ENCODE results near the gene GRIK4.

Gene GRIK4

GRCh38 chr11:120882175-120882574 lies 370.6 kb downstream of the GRIK4 start:
- Histone ChIP-seq H3K27me3 (ENCODE audit: control insufficient read depth, insufficient read depth, low read length) (peaks cover 3% of the 10 kb centered on the region), H3K4me1 (ENCODE audit: control insufficient read depth, insufficient read depth, low read length) (no peaks in the 10 kb centered on the region), H3K9ac (ENCODE audit: low read length) (no peak overlapping the region), H3K9me3 (ENCODE audit: control insufficient read depth, low read length) (no peaks in the 10 kb centered on the region), H3K36me3 (ENCODE audit: control insufficient read depth, insufficient read depth, low read length) (no peaks in the 10 kb centered on the region), H3K4me3 (ENCODE audit: low read length) (no peak overlapping the region)

- Histone ChIP-seq H3K9ac (ENCODE audit: low read length) (no peak overlapping the region), H3K4me3 (ENCODE audit: low read length) (no peak overlapping the region)
These were observed 372.0 kb downstream of the GRIK4 start for GRCh38 chr11:120883404-120884080.

GRCh38 chr11:120884154-120885020 lies 372.8 kb downstream of the GRIK4 start:
- Histone ChIP-seq H3K36me3 (ENCODE audit: control insufficient read depth, insufficient read depth, low read length) (no peaks in the 10 kb centered on the region), H3K4me1 (ENCODE audit: control insufficient read depth, insufficient read depth, low read length) (no peaks in the 10 kb centered on the region), H3K9me3 (ENCODE audit: control insufficient read depth, low read length) (no peaks in the 10 kb centered on the region), H3K9ac (ENCODE audit: low read length) (no peak overlapping the region), H3K27me3 (ENCODE audit: control insufficient read depth, insufficient read depth, low read length) (peaks cover 3% of the 10 kb centered on the region), H3K4me3 (ENCODE audit: low read length) (no peak overlapping the region)

More at GRCh38 chr11:120883404-120884080, 372.0 kb downstream of the GRIK4 start:
- no peaks in the 10 kb centered on the region for H3K4me1 ChIP-seq (ENCODE audit: control insufficient read depth, insufficient read depth, low read length)
- peaks cover 3% of the 10 kb centered on the region for H3K27me3 ChIP-seq (ENCODE audit: control insufficient read depth, insufficient read depth, low read length)
- H3K9me3 ChIP-seq (ENCODE audit: control insufficient read depth, low read length) = no peaks in the 10 kb centered on the region
- H3K36me3 ChIP-seq (ENCODE audit: control insufficient read depth, insufficient read depth, low read length) = no peaks in the 10 kb centered on the region

- H3K36me3 ChIP-seq (ENCODE audit: control insufficient read depth, insufficient read depth, low read length) = no peaks in the 10 kb centered on the region
- no peak overlapping the region for H3K9ac ChIP-seq (ENCODE audit: low read length)
- H3K4me1 ChIP-seq (ENCODE audit: control insufficient read depth, insufficient read depth, low read length) = no peaks in the 10 kb centered on the region
- no peaks in the 10 kb centered on the region for H3K27me3 ChIP-seq (ENCODE audit: control insufficient read depth, insufficient read depth, low read length)
- H3K4me3 ChIP-seq (ENCODE audit: low read length) = no peak overlapping the region
- H3K9me3 ChIP-seq (ENCODE audit: control insufficient read depth, low read length) = no peaks in the 10 kb centered on the region
These were observed 379.2 kb downstream of the GRIK4 start for GRCh38 chr11:120890609-120891320.

- no peak overlapping the region for H3K4me3 ChIP-seq (ENCODE audit: low read length)
- H3K9me3 ChIP-seq (ENCODE audit: control insufficient read depth, low read length) = no peaks in the 10 kb centered on the region
- no peak overlapping the region for H3K9ac ChIP-seq (ENCODE audit: low read length)
- H3K27me3 ChIP-seq (ENCODE audit: control insufficient read depth, insufficient read depth, low read length) = no peaks in the 10 kb centered on the region
- H3K36me3 ChIP-seq (ENCODE audit: control insufficient read depth, insufficient read depth, low read length) = no peaks in the 10 kb centered on the region
- no peaks in the 10 kb centered on the region for H3K4me1 ChIP-seq (ENCODE audit: control insufficient read depth, insufficient read depth, low read length)
These were observed 382.1 kb downstream of the GRIK4 start for GRCh38 chr11:120893440-120894201.

- no peaks in the 10 kb centered on the region for H3K36me3 ChIP-seq (ENCODE audit: control insufficient read depth, insufficient read depth, low read length)
- no peaks in the 10 kb centered on the region for H3K9me3 ChIP-seq (ENCODE audit: control insufficient read depth, low read length)
- no peak overlapping the region for H3K4me3 ChIP-seq (ENCODE audit: low read length)
- H3K9ac ChIP-seq (ENCODE audit: low read length) = no peak overlapping the region
- no peaks in the 10 kb centered on the region for H3K27me3 ChIP-seq (ENCODE audit: control insufficient read depth, insufficient read depth, low read length)
- no peaks in the 10 kb centered on the region for H3K4me1 ChIP-seq (ENCODE audit: control insufficient read depth, insufficient read depth, low read length)
These were observed 382.8 kb downstream of the GRIK4 start for GRCh38 chr11:120894202-120894985.

GRCh38 chr11:120896687-120897086 lies 385.1 kb downstream of the GRIK4 start:
- H3K4me1 ChIP-seq (ENCODE audit: control insufficient read depth, insufficient read depth, low read length) = no peaks in the 10 kb centered on the region
- H3K9me3 ChIP-seq (ENCODE audit: control insufficient read depth, low read length) = no peaks in the 10 kb centered on the region
- no peaks in the 10 kb centered on the region for H3K27me3 ChIP-seq (ENCODE audit: control insufficient read depth, insufficient read depth, low read length)
- H3K4me3 ChIP-seq (ENCODE audit: low read length) = no peak overlapping the region
- no peaks in the 10 kb centered on the region for H3K36me3 ChIP-seq (ENCODE audit: control insufficient read depth, insufficient read depth, low read length)
- H3K9ac ChIP-seq (ENCODE audit: low read length) = no peak overlapping the region

GRCh38 chr11:120898568-120898967 lies 387.0 kb downstream of the GRIK4 start:
- no peaks in the 10 kb centered on the region for H3K4me1 ChIP-seq (ENCODE audit: control insufficient read depth, insufficient read depth, low read length)

GRCh38 chr11:120899720-120900119 lies 388.2 kb downstream of the GRIK4 start:
- Histone ChIP-seq H3K9me3 (ENCODE audit: control insufficient read depth, low read length) (no peaks in the 10 kb centered on the region), H3K27me3 (ENCODE audit: control insufficient read depth, insufficient read depth, low read length) (no peaks in the 10 kb centered on the region), H3K36me3 (ENCODE audit: control insufficient read depth, insufficient read depth, low read length) (no peaks in the 10 kb centered on the region), H3K4me1 (ENCODE audit: control insufficient read depth, insufficient read depth, low read length) (no peaks in the 10 kb centered on the region), H3K9ac (ENCODE audit: low read length) (no peak overlapping the region), H3K4me3 (ENCODE audit: low read length) (no peak overlapping the region)

More at GRCh38 chr11:120898568-120898967, 387.0 kb downstream of the GRIK4 start:
- Histone ChIP-seq H3K4me3 (ENCODE audit: low read length) (no peak overlapping the region), H3K27me3 (ENCODE audit: control insufficient read depth, insufficient read depth, low read length) (no peaks in the 10 kb centered on the region), H3K9ac (ENCODE audit: low read length) (no peak overlapping the region), H3K36me3 (ENCODE audit: control insufficient read depth, insufficient read depth, low read length) (no peaks in the 10 kb centered on the region), H3K9me3 (ENCODE audit: control insufficient read depth, low read length) (no peaks in the 10 kb centered on the region)

- Histone ChIP-seq H3K9me3 (ENCODE audit: control insufficient read depth, low read length) (no peaks in the 10 kb centered on the region), H3K36me3 (ENCODE audit: control insufficient read depth, insufficient read depth, low read length) (no peaks in the 10 kb centered on the region), H3K9ac (ENCODE audit: low read length) (no peak overlapping the region), H3K4me3 (ENCODE audit: low read length) (no peak overlapping the region), H3K4me1 (ENCODE audit: control insufficient read depth, insufficient read depth, low read length) (no peaks in the 10 kb centered on the region), H3K27me3 (ENCODE audit: control insufficient read depth, insufficient read depth, low read length) (no peaks in the 10 kb centered on the region)
These were observed 389.1 kb downstream of the GRIK4 start for GRCh38 chr11:120900643-120901042.

- no peak overlapping the region for H3K9ac ChIP-seq (ENCODE audit: low read length)
- no peaks in the 10 kb centered on the region for H3K4me1 ChIP-seq (ENCODE audit: control insufficient read depth, insufficient read depth, low read length)
- no peaks in the 10 kb centered on the region for H3K36me3 ChIP-seq (ENCODE audit: control insufficient read depth, insufficient read depth, low read length)
- no peaks in the 10 kb centered on the region for H3K9me3 ChIP-seq (ENCODE audit: control insufficient read depth, low read length)
- no peaks in the 10 kb centered on the region for H3K27me3 ChIP-seq (ENCODE audit: control insufficient read depth, insufficient read depth, low read length)
- H3K4me3 ChIP-seq (ENCODE audit: low read length) = no peak overlapping the region
These were observed 392.1 kb downstream of the GRIK4 start for GRCh38 chr11:120903686-120904085.
